Gastrocnemius medialis (tissue), 4 donors: Measurements from ENCODE around the gene MAPK13.

ENCODE experiments used
- POLR2A ChIP-seq, 2 donors: fragments of 450-650 bp; IDR thresholded peaks; one replicate each; pipeline ENCODE4 v1.6.1; 2017; ENCODE audit warnings: antibody characterized with exemption in 2 of 2, mild to moderate bottlenecking in 2 of 2, moderate library complexity in 2 of 2
- TF ChIP-seq, protein P1 (sequence below), 5 experiments: fragments of 450-650 bp in 3 of 5; fragments of 200-600 bp in 2 of 5; sonication (generic) in 2 of 5; IDR thresholded peaks in 4 of 5; conservative IDR thresholded peaks in 1 of 5; 1 replicate in 4 of 5; 2 replicates in 1 of 5; pipeline ENCODE4 v1.5.1; 2016 to 2019; ENCODE audit warnings: antibody characterized with exemption in 5 of 5, mild to moderate bottlenecking in 3 of 5, moderate library complexity in 3 of 5

DNA sequence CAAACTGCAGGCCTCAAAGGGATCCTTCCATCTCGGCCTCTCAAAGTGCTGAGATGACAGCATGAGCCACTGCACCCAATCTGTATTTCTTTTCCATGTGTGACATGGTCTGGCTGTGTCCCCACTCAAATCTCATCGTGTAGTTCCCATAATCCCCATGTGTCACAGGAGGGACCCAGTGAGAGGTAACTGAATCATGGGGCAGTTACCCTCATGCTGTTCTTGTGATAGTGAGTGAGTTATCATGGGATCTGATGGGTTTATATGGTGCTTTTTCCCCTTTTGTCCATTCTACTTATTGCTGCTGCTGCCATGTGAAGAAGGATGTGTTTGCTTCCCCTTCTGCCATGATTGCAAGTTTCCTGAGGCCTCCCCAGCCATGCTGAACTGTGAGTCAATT, 55.9 kb downstream of the MAPK13 start:
- TF ChIP-seq, protein P1, sequence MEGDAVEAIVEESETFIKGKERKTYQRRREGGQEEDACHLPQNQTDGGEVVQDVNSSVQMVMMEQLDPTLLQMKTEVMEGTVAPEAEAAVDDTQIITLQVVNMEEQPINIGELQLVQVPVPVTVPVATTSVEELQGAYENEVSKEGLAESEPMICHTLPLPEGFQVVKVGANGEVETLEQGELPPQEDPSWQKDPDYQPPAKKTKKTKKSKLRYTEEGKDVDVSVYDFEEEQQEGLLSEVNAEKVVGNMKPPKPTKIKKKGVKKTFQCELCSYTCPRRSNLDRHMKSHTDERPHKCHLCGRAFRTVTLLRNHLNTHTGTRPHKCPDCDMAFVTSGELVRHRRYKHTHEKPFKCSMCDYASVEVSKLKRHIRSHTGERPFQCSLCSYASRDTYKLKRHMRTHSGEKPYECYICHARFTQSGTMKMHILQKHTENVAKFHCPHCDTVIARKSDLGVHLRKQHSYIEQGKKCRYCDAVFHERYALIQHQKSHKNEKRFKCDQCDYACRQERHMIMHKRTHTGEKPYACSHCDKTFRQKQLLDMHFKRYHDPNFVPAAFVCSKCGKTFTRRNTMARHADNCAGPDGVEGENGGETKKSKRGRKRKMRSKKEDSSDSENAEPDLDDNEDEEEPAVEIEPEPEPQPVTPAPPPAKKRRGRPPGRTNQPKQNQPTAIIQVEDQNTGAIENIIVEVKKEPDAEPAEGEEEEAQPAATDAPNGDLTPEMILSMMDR (IDR thresholded peaks at IDR 0.05 in 4 of 5, conservative IDR thresholded peaks at IDR 0.05 in 1 of 5) = no peak
- no peak for TF ChIP-seq POLR2A (IDR thresholded peaks at IDR 0.05)
